ENCODE measurements around the gene PAX2.

The PAX2 gene

DNA sequence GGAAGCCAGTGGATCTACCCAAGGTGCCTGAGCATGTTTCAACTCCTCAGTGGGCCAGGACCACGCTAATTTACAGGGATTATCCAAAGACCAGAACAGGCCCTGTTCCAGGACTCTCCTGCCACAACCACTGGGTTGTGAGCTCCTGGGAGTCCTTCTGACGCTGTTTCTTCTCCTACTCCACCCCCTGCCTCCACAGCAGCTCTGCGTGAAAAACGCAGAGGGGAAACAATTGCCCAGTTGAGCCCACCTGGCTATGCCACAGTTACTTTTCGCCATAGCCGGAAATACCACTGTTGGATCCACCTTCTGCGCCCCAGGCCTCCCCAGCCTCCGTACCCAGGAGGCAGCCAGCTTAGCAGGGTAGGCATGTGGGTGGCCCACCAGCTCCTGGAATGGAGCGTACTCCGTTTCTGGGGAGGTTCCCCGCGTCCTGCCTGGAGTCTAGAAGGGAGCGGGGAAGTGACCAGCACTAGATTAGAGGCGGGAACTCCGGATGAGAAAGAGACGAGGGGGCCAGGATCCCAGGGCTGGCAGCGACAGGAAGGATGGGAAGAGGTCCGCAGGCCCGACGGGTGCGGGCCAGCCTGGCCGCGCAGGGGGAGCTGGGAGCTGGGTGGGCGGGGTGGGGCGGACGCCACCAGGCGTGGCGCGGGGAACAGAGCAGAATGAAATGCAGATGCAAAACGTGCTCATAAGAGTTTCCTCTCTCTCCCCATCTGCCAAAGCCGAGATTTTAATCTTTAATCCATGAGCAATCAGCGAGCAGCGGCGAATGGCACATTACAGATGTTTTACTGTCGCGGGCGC, 32.1 kb upstream of the PAX2 start:
- no peak overlapping the region for H3K4me3 ChIP-seq (ENCODE audit: low read depth in 1 of 2, low read length in 2 of 2)
- no peaks in the 10 kb centered on the region for H3K4me1 ChIP-seq (ENCODE audit: control insufficient read depth in 1 of 2, insufficient read depth in 2 of 2, low read length in 2 of 2)
- peaks cover 82 to 86% of the 10 kb centered on the region in 2 donors for H3K27me3 ChIP-seq (ENCODE audit: control insufficient read depth in 1 of 2, insufficient read depth in 2 of 2, low read length in 2 of 2)
- H3K27ac ChIP-seq (ENCODE audit: low read depth, low read length): no peak overlapping the region
- H3K9me3 ChIP-seq (ENCODE audit: control insufficient read depth in 1 of 2, low read length in 2 of 2): no peaks in the 10 kb centered on the region
- H3K36me3 ChIP-seq (ENCODE audit: control insufficient read depth in 1 of 2, insufficient read depth in 2 of 2, low read length in 2 of 2): no peaks in the 10 kb centered on the region
- H3K9ac ChIP-seq (ENCODE audit: low read depth in 1 of 2, low read length in 2 of 2): no peak overlapping the region

DNA sequence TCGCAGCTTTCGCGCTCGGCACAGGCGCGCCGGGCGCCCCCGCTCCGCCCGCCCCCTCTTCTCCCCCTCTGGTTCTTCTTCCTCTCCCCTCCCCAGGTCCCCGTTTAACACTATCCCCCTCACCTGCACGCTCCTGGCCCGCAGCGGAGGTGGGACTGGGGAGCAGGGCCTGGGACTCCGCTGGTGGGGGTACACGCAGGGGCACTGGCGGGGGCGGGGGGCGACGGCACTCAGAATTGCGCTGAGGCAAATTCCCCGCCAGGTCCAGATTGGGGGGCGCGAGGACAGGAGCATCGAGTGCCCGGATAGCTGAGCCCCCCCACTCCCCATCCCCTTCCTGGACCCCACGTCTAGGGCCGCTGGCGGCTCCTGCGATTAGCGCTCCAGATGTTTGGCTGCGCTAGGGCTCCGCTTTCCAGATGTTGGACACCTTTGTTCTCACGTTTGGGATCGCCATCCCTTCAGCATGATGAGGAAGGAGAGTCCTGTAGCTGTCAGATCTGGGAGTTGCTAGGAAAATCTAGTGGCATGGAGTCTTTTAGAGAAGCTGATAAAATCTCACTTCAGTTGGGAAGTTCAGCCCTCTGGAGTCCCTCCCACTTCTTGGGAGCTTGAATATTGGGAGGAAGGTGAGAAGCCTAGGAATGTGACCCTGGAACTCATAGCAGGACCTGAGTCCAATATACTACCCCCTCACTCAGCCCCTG, 31.4 kb upstream of the PAX2 start:
- no peaks in the 10 kb centered on the region for H3K4me1 ChIP-seq (ENCODE audit: control insufficient read depth in 1 of 2, insufficient read depth in 2 of 2, low read length in 2 of 2)
- H3K27ac ChIP-seq (ENCODE audit: low read depth, low read length): no peak overlapping the region
- no peak overlapping the region for H3K9ac ChIP-seq (ENCODE audit: low read depth in 1 of 2, low read length in 2 of 2)
- peaks cover 86 to 90% of the 10 kb centered on the region in 2 donors for H3K27me3 ChIP-seq (ENCODE audit: control insufficient read depth in 1 of 2, insufficient read depth in 2 of 2, low read length in 2 of 2)
- no peaks in the 10 kb centered on the region for H3K9me3 ChIP-seq (ENCODE audit: control insufficient read depth in 1 of 2, low read length in 2 of 2)
- H3K4me3 ChIP-seq (ENCODE audit: low read depth in 1 of 2, low read length in 2 of 2): no peak overlapping the region
- no peaks in the 10 kb centered on the region for H3K36me3 ChIP-seq (ENCODE audit: control insufficient read depth in 1 of 2, insufficient read depth in 2 of 2, low read length in 2 of 2)

DNA sequence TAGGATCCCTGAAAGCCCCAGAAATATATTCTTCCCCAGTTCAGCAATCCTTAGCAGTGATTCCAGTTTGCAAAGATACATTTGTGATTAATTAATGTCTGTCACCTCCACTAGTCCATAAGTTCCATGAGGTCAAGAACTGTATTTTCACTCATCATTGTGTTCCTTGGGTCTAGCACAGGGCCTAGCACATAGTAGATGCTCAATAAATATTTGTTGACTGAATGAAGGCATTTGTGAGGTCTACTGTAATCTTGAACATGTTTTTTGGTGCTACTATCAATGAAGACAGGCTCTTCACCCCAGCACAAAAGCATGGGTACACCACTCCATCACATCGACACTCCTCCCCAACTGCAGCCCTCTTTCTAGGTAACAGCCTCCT, 30.8 kb upstream of the PAX2 start:
- no peak overlapping the region for H3K9ac ChIP-seq (ENCODE audit: low read depth in 1 of 2, low read length in 2 of 2)
- no peak overlapping the region for H3K27ac ChIP-seq (ENCODE audit: low read depth, low read length)
- no peaks in the 10 kb centered on the region for H3K9me3 ChIP-seq (ENCODE audit: control insufficient read depth in 1 of 2, low read length in 2 of 2)
- H3K36me3 ChIP-seq (ENCODE audit: control insufficient read depth in 1 of 2, insufficient read depth in 2 of 2, low read length in 2 of 2): no peaks in the 10 kb centered on the region
- H3K27me3 ChIP-seq (ENCODE audit: control insufficient read depth in 1 of 2, insufficient read depth in 2 of 2, low read length in 2 of 2): peaks cover 80 to 84% of the 10 kb centered on the region in 2 donors
- H3K4me3 ChIP-seq (ENCODE audit: low read depth in 1 of 2, low read length in 2 of 2): no peak overlapping the region
- H3K4me1 ChIP-seq (ENCODE audit: control insufficient read depth in 1 of 2, insufficient read depth in 2 of 2, low read length in 2 of 2): no peaks in the 10 kb centered on the region

DNA sequence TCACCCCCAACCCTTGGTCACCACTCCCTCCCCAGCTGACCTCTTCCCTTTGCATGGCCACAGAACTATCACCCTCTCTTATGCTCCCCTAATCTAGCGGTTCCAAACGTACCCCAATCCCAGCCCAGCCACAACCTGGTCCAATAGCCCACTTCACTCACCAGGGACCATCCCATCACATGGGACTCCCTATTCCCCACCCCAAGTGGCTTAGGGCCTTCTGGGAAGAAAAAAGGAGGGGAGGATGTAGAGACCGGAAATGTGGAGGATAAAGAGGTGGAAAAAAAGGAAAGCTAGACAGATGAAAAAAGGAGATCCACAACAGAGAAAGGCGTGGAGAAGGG, 30.3 kb upstream of the PAX2 start:
- Histone ChIP-seq H3K27ac (ENCODE audit: low read depth, low read length) (no peak overlapping the region), H3K4me1 (ENCODE audit: control insufficient read depth in 1 of 2, insufficient read depth in 2 of 2, low read length in 2 of 2) (no peaks in the 10 kb centered on the region), H3K9ac (ENCODE audit: low read depth in 1 of 2, low read length in 2 of 2) (no peak overlapping the region), H3K36me3 (ENCODE audit: control insufficient read depth in 1 of 2, insufficient read depth in 2 of 2, low read length in 2 of 2) (no peaks in the 10 kb centered on the region), H3K27me3 (ENCODE audit: control insufficient read depth in 1 of 2, insufficient read depth in 2 of 2, low read length in 2 of 2) (peaks cover 81 to 85% of the 10 kb centered on the region in 2 donors), H3K9me3 (ENCODE audit: control insufficient read depth in 1 of 2, low read length in 2 of 2) (no peaks in the 10 kb centered on the region), H3K4me3 (ENCODE audit: low read depth in 1 of 2, low read length in 2 of 2) (no peak overlapping the region)

DNA sequence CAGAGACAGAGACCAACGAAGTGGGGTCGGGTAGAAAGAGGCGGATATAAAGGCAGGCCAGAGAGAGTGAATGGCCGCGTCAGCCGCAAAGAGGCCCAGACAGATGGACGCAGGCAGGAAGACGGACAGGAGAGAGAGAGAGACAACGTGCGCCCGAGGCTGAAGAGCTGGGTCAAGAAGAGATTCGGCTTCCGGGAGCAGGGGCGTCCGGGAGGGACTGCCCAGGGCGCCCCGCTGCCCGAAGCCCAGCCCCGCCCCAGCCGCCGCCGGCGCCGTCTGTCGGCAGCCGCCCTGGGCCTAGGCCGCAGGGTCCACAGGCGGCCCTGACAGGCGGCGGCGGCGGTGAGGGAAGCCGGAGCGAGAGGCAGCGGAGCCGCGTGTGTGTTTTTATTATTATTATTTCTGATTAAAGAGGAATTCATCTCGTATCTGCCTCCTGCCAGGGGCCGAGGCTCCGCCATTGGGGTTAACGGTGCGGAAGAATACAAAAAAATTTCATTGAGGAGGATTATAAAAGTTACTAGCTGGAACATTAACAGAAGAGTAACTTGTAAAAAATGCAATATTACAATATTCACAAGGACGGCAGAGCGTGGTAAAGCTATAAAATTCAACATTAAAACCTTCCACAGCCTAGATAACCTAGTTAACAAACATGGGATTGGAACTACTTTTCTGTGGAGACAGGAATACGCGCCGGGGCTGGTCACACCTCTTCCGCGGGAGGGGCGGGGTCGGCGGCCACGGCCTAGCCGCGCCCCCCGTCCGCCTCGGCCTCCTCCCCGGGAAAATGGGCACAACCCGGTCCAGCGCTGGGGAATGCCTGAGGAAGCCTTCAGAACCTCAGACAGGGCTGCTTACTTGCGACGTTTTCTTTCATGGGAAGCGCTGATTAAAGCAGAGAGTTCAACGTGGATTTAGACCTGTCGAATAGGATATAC, 29.7 kb upstream of the PAX2 start:
- H3K36me3 ChIP-seq (ENCODE audit: control insufficient read depth in 1 of 2, insufficient read depth in 2 of 2, low read length in 2 of 2): no peaks in the 10 kb centered on the region
- no peaks in the 10 kb centered on the region for H3K4me1 ChIP-seq (ENCODE audit: control insufficient read depth in 1 of 2, insufficient read depth in 2 of 2, low read length in 2 of 2)
- H3K27ac ChIP-seq (ENCODE audit: low read depth, low read length): no peak overlapping the region
- H3K9ac ChIP-seq (ENCODE audit: low read depth in 1 of 2, low read length in 2 of 2): no peak overlapping the region
- H3K9me3 ChIP-seq (ENCODE audit: control insufficient read depth in 1 of 2, low read length in 2 of 2): no peaks in the 10 kb centered on the region
- peaks cover 81 to 86% of the 10 kb centered on the region in 2 donors for H3K27me3 ChIP-seq (ENCODE audit: control insufficient read depth in 1 of 2, insufficient read depth in 2 of 2, low read length in 2 of 2)
- H3K4me3 ChIP-seq (ENCODE audit: low read depth in 1 of 2, low read length in 2 of 2): no peak overlapping the region

DNA sequence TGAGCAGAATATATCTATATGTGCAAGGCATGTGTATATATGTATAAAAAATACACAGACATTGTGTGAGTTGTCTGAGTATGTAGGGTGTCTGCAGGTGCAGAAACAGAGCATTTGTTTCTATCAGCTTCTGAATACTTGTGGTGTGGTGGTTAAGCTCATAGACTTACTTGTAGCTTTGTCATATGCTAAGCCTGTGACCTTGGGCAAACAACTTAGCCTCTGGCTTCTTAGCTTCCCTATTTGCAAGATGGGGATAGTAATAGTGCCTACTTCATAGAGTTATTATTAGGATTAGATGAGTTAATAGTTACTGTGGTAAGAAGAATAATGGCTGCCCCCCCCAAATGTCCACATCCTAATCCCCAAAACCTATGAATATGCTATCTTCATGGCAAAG, 28.2 kb upstream of the PAX2 start:
- H3K27ac ChIP-seq (ENCODE audit: low read depth, low read length): no peak overlapping the region
- H3K9me3 ChIP-seq (ENCODE audit: control insufficient read depth in 1 of 2, low read length in 2 of 2): no peaks in the 10 kb centered on the region
- peaks cover 78 to 83% of the 10 kb centered on the region in 2 donors for H3K27me3 ChIP-seq (ENCODE audit: control insufficient read depth in 1 of 2, insufficient read depth in 2 of 2, low read length in 2 of 2)
- H3K36me3 ChIP-seq (ENCODE audit: control insufficient read depth in 1 of 2, insufficient read depth in 2 of 2, low read length in 2 of 2): no peaks in the 10 kb centered on the region
- H3K4me3 ChIP-seq (ENCODE audit: low read depth in 1 of 2, low read length in 2 of 2): no peak overlapping the region
- H3K4me1 ChIP-seq (ENCODE audit: control insufficient read depth in 1 of 2, insufficient read depth in 2 of 2, low read length in 2 of 2): no peaks in the 10 kb centered on the region
- H3K9ac ChIP-seq (ENCODE audit: low read depth in 1 of 2, low read length in 2 of 2): no peak overlapping the region

DNA sequence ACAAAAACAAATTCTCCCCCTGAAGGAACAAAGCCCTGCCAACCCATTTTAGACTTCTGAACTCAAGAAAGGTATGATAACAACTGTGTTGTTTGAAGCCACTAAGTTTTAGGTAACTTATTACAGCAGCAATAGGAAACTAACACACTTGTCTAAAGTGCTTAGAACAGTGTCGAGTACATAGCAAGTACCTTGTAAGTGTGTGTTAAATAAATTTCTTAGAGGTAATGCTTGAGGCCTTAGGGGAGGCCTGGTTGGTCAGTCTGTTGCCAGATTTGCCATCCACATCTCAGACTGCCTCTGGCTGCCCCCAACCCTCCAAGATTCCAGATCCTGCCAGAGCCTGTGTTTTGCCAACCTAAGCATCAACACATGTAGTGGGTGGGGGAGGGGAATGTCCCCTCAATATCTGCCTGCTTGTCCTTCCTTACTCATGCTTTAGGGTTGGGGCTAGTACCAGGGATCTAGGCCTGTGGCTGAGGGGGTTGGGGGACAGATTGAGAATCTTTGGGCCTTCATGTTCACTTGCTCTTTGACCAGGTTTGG, 27.1 kb upstream of the PAX2 start:
- Histone ChIP-seq H3K9me3 (ENCODE audit: control insufficient read depth in 1 of 2, low read length in 2 of 2) (no peaks in the 10 kb centered on the region), H3K9ac (ENCODE audit: low read depth in 1 of 2, low read length in 2 of 2) (no peak overlapping the region), H3K4me3 (ENCODE audit: low read depth in 1 of 2, low read length in 2 of 2) (no peak overlapping the region), H3K27ac (ENCODE audit: low read depth, low read length) (no peak overlapping the region), H3K4me1 (ENCODE audit: control insufficient read depth in 1 of 2, insufficient read depth in 2 of 2, low read length in 2 of 2) (no peaks in the 10 kb centered on the region), H3K36me3 (ENCODE audit: control insufficient read depth in 1 of 2, insufficient read depth in 2 of 2, low read length in 2 of 2) (no peaks in the 10 kb centered on the region), H3K27me3 (ENCODE audit: control insufficient read depth in 1 of 2, insufficient read depth in 2 of 2, low read length in 2 of 2) (peaks cover 71 to 80% of the 10 kb centered on the region in 2 donors)

DNA sequence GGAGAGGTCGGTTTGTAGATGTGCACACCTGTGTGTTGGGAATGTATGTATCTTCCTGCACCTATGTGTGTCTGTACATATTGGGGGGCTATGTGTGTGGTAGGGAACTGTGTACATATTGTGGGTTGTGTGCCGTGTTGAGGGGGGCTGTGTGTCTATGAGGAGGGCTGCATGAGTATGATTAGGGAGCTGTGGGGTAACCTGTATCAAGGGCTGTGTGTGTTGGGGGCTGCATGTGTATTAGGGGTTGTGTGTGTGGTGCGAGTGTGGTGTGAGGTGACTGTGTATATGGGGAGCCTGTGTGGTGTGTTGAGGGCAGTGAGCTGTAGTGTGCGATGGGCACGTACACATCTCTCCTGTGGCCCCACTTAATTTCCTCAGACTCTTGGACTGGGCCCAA, 22.2 kb upstream of the PAX2 start:
- Histone ChIP-seq H3K36me3 (ENCODE audit: control insufficient read depth in 1 of 2, insufficient read depth in 2 of 2, low read length in 2 of 2) (no peaks in the 10 kb centered on the region), H3K9ac (ENCODE audit: low read depth in 1 of 2, low read length in 2 of 2) (no peak overlapping the region), H3K27ac (ENCODE audit: low read depth, low read length) (no peak overlapping the region), H3K4me1 (ENCODE audit: control insufficient read depth in 1 of 2, insufficient read depth in 2 of 2, low read length in 2 of 2) (no peaks in the 10 kb centered on the region), H3K9me3 (ENCODE audit: control insufficient read depth in 1 of 2, low read length in 2 of 2) (no peaks in the 10 kb centered on the region), H3K27me3 (ENCODE audit: control insufficient read depth in 1 of 2, insufficient read depth in 2 of 2, low read length in 2 of 2) (peaks cover 64 to 76% of the 10 kb centered on the region in 2 donors), H3K4me3 (ENCODE audit: low read depth in 1 of 2, low read length in 2 of 2) (no peak overlapping the region)

DNA sequence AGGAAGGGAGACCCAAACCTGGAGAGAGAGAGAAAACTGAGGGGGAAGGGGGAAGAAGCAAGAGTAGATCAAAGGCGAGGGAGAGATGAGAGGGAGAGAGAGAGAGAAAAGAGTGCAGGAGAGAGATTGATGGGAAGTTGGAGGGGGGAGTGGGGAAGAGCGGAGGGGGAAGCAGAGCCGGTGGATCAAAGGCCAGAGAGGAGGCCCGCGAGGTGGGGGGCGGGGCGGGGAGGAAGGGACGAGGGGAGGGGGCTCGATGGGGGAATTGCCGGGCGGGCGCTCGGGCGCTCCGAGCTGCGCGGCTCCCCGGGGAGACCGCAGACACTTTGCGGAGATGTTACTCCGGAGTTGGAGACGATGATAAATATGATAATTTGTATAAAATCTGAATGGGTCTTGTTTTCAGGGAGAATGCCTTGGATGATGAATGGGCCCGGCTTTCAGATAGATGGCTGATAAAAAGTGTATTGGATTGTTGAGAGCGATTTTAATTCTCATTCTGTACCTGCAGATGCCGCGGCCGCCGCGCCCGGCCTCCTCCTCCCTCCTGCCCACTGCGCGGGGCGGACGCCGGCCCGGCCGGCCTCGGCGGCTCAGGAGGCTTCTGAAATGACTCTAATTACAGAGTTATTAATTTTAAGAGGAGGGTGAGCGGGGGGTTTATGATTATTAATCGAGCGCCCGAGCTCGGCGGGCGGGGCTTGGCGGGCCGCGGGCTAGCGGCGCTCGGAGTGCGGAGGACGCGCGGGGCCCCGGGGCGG, 21.4 kb upstream of the PAX2 start:
- Histone ChIP-seq H3K27me3 (ENCODE audit: control insufficient read depth in 1 of 2, insufficient read depth in 2 of 2, low read length in 2 of 2) (peaks cover 68 to 77% of the 10 kb centered on the region in 2 donors), H3K27ac (ENCODE audit: low read depth, low read length) (no peak overlapping the region), H3K9ac (ENCODE audit: low read depth in 1 of 2, low read length in 2 of 2) (no peak overlapping the region), H3K36me3 (ENCODE audit: control insufficient read depth in 1 of 2, insufficient read depth in 2 of 2, low read length in 2 of 2) (no peaks in the 10 kb centered on the region), H3K9me3 (ENCODE audit: control insufficient read depth in 1 of 2, low read length in 2 of 2) (no peaks in the 10 kb centered on the region), H3K4me1 (ENCODE audit: control insufficient read depth in 1 of 2, insufficient read depth in 2 of 2, low read length in 2 of 2) (peaks cover 0 to 4% of the 10 kb centered on the region in 2 donors), H3K4me3 (ENCODE audit: low read depth in 1 of 2, low read length in 2 of 2) (no peak overlapping the region)

Measured in duodenal mucosa (tissue), 2 donors.